ENCODE measurements around the gene FBLN5. TPM values are rescaled to one million over a fixed set of nuclear protein-coding genes. Genes with fewer than 3 reads are reported as not detected.
"Not testable (repeated sequence)": the region's sequence is repeated elsewhere in the genome, so short reads cannot be mapped to it uniquely, and the experiment has no call there.

The FBLN5 gene
- polyA plus RNA-seq, 4 donors: 143 to 181 (median 156) TPM

DNA sequence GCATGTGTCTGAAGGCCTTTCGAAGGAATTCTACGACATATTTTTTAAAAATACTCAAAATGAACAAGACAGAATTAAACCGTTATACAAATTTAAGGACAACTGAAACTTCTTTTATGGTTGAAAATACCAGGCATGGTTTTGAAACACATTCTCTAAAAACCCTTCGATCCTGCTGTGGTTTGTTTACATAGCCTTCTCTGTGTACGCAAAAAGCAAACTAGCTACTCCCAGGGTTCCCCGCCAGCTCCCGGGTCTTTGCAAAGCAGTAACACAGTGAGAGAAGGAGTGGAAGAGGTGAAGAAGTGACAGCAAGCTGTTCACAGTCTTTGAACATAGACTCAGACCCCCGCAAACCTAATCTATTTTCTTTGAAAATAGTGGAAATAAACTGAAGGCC, 77.9 kb downstream of the FBLN5 start:
- DNase-seq (ENCODE audit: low read depth in 4 of 4, low spot score in 2 of 4): no peak

- no peak for DNase-seq (ENCODE audit: low read depth in 4 of 4, low spot score in 2 of 4)
These were observed 80.0 kb downstream of the FBLN5 start, which contains the start of gene TC2N for GRCh38 chr14:91867316-91867988. Gene TC2N, minus strand, starts transcription at chr14:91867536. Its CDS starts 53,767 bp downstream, at chr14:91813769.

DNA sequence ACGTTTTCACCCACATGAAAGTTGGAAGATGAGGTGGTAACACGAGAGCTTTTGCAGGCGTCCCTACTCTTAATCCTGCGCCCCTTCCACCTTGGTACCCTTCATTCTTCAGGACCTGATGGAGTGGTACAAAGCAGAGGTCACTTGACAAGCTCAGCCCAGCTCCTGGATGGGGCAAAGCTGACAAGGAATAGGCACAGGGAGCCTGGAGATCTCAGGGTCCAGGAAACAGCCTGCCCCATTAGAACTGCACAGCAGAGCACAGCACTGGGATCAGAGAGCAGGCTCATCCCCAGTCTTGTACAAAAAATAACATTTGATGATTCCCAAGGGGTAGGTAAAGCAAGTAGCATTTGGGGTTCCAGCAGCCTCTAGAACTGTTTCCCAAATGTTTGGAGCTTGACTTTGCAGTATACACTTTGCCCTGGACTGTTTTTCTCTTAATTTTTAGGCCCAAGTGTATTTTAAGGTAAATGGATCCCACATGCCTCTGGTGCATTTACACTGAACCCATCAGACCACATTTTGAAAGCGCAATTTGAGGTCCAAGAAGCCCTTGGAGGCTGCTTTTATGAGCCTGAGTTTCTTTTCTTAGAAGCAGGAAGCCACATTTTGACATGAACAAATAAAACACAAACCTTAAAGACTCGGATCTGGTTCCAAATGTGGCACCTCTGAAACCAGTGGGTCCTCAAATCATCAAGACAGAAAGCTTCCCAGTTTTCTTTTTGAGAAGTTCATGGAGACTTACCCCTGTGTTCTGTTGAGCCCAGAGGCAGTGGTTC, 80.8 kb downstream of the FBLN5 start:
- DNase-seq (ENCODE audit: low read depth in 4 of 4, low spot score in 2 of 4): no peak

DNA sequence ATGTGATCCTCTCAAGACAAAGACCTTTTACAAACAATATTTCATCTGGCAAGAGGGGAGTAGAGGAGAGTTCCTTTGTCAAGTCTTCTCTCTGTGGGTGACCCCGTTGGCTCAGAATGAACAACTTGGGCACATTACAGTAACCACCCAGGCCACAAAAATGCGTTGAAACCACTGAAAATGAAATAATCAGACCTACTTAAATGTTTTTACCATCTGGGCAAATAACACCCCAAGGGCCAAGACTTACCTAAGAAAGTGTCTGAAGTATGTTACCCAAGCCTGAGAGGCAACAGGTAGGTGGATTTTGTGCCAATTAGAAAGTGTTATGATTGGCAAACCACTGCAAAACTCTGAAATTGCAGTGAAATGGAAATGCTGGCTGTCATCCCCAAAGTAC, 81.4 kb downstream of the FBLN5 start:
- DNase-seq (ENCODE audit: low read depth in 4 of 4, low spot score in 2 of 4): no peak

DNA sequence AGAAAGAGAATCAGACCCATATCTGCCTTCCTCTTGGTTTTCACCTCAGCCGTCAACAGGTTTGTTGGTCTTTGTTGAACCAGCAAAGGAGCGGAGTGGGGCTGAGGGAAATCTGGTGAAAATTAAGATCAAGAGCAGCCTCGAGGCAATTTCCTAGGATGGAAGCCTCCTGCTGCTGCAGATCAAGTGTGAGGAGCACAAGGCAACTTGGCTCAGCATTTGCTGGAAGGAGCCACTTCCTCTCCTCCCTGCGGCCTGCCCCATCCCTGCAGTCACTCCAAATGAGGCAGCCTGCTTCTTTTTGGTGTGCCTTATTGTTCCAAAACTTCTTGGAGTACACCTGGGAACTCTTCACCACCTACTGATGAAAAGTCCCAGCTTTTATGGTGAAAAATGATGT, 85.1 kb downstream of the FBLN5 start:
- no peak for DNase-seq (ENCODE audit: low read depth in 4 of 4, low spot score in 2 of 4)

DNA sequence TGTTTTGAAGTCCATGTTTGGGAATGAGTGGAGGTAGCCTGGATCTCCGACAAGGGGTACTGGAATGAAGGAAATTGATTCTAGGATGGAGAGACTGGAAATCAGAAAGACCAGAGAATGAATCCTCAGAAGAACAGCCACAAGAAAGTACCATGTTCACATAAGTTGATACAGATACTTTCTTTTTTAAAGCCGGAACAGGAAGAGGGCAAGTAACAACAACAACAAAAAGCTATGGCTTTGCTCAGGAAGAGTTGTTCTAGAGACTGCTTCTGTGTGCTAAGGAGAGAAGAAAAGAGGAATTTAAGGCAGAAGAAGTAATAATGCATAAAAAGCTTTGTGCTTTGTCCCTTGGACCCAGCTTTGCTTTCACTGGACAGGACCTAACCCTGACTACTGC, 86.4 kb downstream of the FBLN5 start:
- no peak for DNase-seq (ENCODE audit: low read depth in 4 of 4, low spot score in 2 of 4)

- no peak for DNase-seq (ENCODE audit: low read depth in 4 of 4, low spot score in 2 of 4)
These were observed 87.3 kb downstream of the FBLN5 start for GRCh38 chr14:91860238-91860637.

- DNase-seq (ENCODE audit: low read depth in 4 of 4, low spot score in 2 of 4): no peak
These were observed 88.8 kb downstream of the FBLN5 start for GRCh38 chr14:91858536-91859275.

GRCh38 chr14:91857614-91858013, 89.9 kb downstream of the FBLN5 start:
- no peak for DNase-seq (ENCODE audit: low read depth in 4 of 4, low spot score in 2 of 4)

DNA sequence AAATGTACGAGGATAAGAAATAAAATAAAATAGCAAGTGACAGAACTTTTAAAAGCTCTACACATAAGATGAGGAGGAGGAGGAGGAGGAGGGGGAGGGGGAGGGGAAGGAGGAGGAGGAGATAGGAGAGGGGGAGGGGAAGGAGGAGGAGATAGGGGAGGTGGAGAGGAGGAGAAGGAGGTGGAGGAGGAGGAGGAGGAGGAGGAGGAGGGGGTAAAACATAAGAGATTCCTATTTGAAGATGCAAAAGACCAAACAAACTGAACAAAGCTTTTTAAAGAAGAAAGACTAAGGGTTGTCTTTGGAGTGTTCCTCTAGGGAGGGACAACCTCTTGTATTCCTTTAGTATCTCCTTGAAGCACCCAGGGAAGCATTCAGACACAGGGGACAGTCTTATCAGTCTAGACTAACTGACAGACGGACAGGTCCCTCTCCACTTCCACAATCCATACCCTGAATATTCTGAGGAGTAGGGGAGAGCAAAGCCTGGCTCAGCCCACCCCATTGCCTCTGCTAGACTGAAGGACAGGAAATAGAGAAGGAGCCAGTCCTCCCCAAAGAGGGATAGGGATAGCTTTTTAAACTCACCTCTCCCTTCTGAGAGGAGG, 93.1 kb downstream of the FBLN5 start:
- no peak for DNase-seq (ENCODE audit: low read depth in 4 of 4, low spot score in 2 of 4)

DNA sequence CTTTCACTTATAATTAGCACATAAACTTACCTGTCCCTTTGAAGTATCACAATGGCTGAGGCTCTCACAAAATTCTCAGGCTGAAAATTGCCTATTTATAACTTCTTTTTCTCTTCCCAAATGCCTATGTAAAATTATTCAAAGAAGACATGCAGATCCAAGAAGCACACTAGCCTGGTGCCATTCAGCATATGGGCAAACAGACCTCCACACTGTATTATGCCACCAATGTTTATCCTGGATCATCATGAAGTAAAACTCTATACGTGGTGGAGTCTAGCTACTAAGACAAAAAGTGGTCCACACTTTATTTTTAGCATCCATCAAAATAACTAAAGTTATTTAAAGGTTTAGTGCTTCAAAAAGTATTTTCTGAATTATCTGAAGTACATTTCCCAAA, 95.9 kb downstream of the FBLN5 start:
- no peak for DNase-seq (ENCODE audit: low read depth in 4 of 4, low spot score in 2 of 4)

GRCh38 chr14:91848504-91849001, 98.9 kb downstream of the FBLN5 start:
- no peak for DNase-seq (ENCODE audit: low read depth in 4 of 4, low spot score in 2 of 4)

GRCh38 chr14:91847693-91848092, 99.8 kb downstream of the FBLN5 start:
- no peak for DNase-seq (ENCODE audit: low read depth in 4 of 4, low spot score in 2 of 4)

- DNase-seq (ENCODE audit: low read depth in 4 of 4, low spot score in 2 of 4): no peak
These were observed 101.8 kb downstream of the FBLN5 start for GRCh38 chr14:91845652-91846051.

- DNase-seq (ENCODE audit: low read depth in 4 of 4, low spot score in 2 of 4): not testable (repeated sequence)
These were observed 102.4 kb downstream of the FBLN5 start for GRCh38 chr14:91845056-91845455.

- DNase-seq (ENCODE audit: low read depth in 4 of 4, low spot score in 2 of 4): no peak
These were observed 103.5 kb downstream of the FBLN5 start for GRCh38 chr14:91844029-91844428.

GRCh38 chr14:91843437-91843836, 104.1 kb downstream of the FBLN5 start:
- DNase-seq (ENCODE audit: low read depth in 4 of 4, low spot score in 2 of 4): no peak

DNA sequence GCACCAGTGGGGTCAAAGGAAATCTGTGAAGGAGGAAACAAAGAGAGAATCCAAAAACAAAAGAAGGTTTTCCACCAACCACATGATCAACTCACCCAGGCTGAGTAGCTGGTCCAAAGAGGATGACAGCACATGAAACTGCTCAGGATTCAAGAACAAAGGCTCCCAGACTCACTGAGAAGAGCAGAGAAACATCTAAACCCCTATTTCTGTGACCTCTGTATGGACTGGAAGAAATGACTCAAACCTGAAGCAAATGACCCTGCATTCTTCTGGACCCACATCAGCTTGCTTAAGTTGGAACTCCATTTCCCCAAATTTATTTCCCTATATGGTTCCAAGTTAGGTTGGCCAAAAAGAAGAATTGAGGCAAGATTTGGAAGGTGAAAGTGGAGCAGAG, 106.4 kb downstream of the FBLN5 start:
- no peak for DNase-seq (ENCODE audit: low read depth in 4 of 4, low spot score in 2 of 4)

- DNase-seq (ENCODE audit: low read depth in 4 of 4, low spot score in 2 of 4): no peak
These were observed 107.7 kb downstream of the FBLN5 start for GRCh38 chr14:91839749-91840148.

DNA sequence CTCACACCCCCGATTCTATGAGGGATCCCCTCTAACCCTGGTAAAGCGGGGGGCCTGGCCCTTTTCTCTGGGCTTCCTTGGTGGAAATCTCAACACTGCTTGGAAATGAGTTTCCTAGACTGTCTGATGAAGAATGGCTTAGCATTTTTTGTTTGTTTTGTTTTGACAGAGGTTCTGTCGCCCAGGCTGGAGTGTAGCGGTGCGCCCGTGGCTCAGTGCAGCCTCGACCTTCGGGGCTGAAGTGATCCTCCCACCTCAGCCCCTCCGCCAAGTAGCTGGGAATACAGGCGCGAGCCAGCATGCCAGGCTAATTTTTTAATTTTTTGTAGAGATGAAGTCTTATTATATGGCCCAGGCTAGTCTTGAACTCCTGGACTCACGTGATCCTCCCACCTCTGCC, 110.4 kb downstream of the FBLN5 start:
- no peak for DNase-seq (ENCODE audit: low read depth in 4 of 4, low spot score in 2 of 4)
